ENCODE data around the gene ZNF737.
"Not testable (repeated sequence)": the region's sequence is repeated elsewhere in the genome, so short reads cannot be mapped to it uniquely, and the experiment has no call there.

ZNF737 gene

DNA sequence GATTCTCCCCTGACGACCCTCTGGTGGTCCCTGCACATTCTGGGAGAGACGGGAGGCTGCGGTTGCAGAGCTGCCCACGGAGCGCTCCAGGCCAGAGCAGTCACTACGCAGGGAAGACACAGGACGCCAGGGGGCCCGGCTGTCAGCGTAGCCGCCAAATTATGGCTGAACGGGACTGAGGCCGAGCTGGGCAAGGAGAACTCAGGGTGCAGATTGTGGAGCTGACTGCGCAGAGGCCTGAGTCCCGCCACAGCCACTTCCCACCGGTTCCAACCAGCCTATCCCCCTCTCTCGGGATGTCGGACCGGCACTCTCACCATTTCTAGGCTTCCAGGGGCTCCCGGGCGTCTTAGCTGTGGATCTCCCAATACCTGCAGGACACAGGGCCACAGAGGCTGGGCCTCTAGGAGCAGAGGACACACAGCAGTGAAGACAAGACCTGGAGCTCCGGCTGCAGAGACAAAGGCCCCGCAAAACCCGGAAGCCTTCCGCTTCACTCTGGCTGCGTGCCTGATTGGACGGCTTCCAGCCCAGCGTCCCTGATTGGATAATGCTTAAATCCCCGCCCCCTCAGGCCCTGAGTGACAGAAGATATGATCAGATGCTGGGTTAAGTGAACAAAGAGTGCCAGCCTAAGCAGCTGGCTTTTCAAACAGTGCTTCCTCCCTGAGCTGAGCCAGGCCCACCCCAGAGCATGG, at the start of gene ZNF737:
Gene ZNF737, minus strand, starts transcription at position 461 of the 698 bp plus-strand sequence. Its CDS starts 141 bp downstream, at position 320.
- peak; percentile 98 for DNase-seq (ENCODE audit: low read depth, low spot score)

DNA sequence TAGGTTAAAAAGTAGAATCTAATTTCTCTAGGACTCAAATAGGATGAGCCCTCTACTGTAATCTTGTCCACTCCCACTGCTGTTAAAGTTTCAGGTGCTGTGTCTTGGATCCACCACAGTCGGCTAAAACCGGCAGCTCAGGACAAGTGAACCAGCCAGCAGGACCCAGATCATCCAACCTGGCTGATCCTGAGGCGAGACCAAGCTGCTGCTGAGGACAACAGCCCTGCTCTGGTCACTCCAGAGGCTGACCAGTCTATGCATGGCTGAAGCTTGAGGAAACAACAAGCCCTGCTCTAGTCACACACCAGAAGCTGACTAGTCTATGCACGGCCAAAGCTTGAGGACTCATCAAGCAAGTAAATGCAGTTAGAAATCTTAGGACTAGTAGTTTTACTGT, 49.4 kb upstream of the ZNF737 start:
- DNase-seq (ENCODE audit: low read depth, low spot score) = not testable (repeated sequence)

DNA sequence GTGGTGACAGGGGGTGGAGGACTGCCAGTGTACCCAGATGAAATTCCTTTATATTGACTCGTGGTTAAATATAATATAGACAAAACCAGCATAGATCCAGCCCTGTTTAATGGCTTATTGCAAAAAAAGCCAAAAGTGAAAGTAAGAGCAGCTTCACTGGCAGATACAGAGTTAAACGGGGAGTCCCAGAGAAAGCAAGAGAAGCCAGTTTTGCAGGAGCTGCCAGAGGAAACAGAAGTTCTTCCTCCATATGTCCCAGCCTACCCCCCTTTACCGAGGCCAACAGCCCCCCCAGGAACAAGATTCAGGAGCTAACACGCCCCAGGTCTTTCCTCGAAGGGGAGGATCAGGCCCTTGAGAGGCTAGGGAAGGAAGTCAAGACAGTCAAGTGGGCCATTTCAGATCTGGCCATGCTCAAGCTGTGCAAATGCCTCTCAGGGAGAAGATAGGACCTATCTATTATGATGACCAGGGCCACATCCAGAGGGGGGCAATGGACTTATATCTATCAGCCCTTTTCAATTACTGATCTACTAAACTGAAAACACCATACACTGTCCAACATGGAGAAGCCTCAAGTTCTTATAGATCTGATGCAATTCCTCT, 47.2 kb upstream of the ZNF737 start:
- DNase-seq (ENCODE audit: low read depth, low spot score) = no peak

DNA sequence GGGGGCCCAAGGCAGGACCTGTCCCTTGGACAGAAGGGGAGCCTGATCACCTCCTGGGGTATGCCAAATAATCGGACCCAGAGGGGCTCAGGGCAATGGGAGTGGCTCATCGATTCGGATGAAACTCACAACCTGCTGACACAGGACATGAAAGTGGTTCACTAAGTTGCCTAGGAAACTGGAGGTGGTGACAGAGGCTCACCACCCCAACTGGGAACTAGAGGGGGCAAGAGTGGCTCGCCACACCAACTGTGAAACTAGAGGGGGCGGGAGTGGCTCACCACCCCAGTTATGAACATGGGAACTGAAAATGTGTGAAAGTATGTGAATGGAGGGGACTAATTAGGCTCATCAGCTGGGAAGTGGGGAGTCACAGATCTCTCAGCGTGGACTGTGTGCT, 46.3 kb upstream of the ZNF737 start:
- DNase-seq (ENCODE audit: low read depth, low spot score) = no peak

DNA sequence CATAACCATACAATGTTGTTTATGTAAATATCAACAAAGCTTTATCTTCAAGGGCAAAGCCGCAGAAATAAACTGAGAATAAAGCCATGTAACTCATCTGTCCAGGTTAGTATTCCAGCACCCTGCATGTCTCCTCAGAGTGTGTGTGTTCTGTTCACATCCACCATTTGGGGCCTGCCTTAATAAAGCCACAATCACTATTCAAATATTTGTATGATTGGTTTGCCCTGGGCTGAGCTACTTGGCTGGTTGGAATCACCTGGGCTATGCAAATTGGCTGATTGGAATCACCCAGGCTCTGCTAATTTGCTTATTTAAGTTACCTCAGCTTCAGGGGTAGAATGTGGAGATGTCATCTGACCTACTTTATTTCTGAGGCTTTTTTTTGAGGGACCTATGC, 42.4 kb upstream of the ZNF737 start:
- no peak for DNase-seq (ENCODE audit: low read depth, low spot score)

DNA sequence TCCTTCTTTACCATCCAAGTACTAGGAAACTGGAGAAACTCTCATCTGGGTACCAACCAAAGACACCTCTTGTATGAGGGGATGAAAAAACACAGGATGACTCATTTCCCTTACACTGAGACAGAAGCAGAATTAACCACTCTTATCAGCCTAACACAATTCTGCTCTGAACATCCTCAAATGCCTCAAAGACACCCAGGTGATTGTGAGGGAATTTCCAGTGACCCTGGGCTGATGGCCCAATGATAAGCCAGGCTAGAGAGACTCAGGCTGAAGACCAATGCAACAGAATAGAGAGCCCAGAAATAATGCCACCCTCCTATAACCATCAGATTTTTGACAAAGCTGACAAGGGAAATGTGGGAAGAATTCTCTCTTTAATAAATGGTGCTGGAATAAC, 7.0 kb downstream of the ZNF737 start:
- no peak for DNase-seq (ENCODE audit: low read depth, low spot score)

DNA sequence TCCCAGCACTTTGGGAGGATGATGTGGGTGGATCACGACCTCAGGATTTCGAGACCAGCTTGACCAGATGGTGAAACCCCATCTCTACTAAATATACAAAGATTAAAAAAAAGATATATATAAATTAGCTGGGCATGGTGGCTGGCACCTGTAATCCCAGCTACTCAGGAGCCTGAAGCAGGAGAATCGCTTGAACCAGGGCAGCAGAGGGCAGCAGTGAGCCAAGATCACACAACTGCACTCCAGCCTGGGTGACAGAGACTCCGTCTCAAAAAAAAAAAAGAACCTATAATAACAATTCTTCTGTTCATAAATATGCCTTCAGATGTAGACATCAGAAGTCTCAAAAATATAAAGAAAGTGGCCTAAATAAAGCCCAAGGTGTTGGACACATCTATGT, 7.6 kb downstream of the ZNF737 start:
- DNase-seq (ENCODE audit: low read depth, low spot score) = no peak

DNA sequence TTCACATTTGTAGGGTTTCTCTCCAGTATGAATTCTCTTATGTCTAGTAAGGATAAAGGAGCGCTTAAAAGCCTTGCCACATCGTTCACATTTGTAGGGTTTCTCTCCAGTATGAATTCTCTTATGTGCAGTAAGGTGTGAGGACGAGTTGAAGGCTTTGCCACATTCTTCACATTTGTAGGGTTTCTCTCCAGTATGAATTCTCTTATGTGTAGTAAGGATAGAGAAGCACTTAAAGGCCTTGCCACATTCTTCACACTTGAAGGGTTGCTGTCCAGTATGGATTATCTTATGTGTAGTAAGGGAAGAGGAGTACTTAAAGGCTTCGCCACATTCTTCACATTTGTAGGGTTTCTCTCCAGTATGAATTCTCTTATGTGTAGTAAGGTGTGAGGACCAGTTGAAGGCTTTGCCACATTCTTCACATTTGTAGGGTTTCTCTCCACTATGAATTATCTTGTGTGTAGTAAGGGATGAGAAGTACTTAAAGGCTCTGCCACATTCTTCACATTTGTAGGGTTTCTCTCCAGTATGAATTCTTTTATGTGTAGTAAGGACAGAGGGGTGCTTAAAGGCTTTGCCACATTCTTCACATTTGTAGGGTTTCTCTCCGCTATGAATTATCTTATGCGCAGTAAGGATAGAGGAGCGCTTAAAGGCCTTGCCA, 20.8 kb downstream of the ZNF737 start:
- not testable (repeated sequence) for DNase-seq (ENCODE audit: low read depth, low spot score)

DNA sequence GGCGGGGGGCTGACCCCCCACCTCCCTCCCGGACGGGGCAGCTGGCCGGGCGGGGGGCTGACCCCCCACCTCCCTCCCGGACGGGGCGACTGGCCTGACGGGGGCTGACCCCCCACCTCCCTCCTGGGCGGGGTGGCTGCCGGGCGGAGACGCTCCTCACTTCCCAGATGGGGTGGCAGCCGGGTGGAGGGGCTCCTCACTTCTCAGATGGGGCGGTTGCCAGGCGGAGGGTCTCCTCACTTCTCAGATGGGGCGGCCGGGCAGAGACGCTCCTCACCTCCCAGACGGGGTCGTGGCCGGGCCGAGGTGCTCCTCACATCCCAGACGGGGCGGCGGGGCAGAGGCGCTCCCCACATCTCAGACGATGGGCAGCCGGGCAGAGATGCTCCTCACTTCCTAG, 35.3 kb downstream of the ZNF737 start:
- DNase-seq (ENCODE audit: low read depth, low spot score) = not testable (repeated sequence)

DNA sequence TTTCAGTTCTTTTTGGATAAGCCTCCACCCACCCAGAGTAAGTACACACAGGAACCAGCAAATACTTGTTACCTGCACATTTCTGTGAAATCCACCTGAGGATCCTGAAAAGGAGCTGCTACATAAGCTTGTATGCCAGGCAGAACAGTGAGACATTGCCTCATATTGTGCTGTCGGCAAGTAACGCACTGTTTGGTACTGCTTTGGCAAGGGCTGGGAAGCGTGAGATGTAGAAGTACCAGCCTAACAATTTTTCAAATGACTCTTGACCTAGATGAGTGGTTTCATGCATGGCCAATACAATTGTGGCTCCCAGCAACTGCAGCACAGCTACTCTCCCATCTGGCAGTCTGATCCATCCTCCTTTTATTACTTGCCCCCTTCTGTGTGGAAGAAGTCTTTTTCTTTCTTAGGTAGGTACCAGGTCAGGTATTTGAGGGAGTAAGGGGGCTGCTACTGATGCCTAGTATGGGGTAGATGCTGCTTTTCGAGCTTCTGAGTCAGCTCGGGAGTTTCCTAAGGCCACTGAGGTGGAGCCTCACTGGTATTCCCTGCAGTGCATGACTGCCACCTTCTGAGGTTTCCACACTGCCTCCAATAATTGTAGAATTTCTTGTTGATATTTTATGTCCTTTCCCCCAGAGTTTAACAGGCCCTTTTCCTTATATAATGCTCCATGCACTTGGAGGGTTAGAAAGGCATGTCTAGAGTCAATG, 52.2 kb downstream of the ZNF737 start:
- DNase-seq (ENCODE audit: low read depth, low spot score) = no peak

DNA sequence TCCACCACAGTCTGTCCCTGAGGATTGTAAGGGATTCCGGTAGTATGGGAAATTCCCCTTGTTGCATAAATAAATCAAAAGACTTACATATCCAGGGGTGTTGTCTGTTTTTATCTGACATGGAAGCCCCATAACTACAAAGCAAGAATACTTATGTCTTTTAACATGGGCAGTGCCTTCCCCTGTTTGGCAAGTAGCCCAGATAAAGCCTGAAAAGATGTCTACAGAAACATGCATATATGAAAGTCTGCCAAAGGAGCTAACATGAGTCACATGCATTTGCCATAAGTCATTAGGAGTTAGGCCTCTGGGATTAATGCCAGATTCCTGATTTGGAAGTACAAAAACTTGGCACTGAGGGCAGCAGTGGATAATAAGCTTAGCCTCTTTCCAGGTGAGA, 62.1 kb downstream of the ZNF737 start:
- DNase-seq (ENCODE audit: low read depth, low spot score) = peak; percentile 65
